OCI-LY7 (cell line): ENCODE results near the gene GNB5.

Source experiments
- EZH2phosphoT487 ChIP-seq: fragments of 200-600 bp; sonication (generic); IDR thresholded peaks from 2 replicates; pipeline ENCODE4 v1.6.1; 2018; ENCODE audit warnings: low read depth, borderline replicate concordance, mild to moderate bottlenecking, mixed run types, antibody characterized with exemption, low read length, moderate library complexity, mixed read lengths
- TF ChIP-seq, protein P1 (sequence below): fragments of 200-600 bp; sonication (generic); conservative IDR thresholded peaks from 2 replicates; pipeline ENCODE4 v1.5.1; 2014; ENCODE audit warnings: mild to moderate bottlenecking, antibody characterized with exemption, low read length, moderate library complexity, mixed read lengths

DNA sequence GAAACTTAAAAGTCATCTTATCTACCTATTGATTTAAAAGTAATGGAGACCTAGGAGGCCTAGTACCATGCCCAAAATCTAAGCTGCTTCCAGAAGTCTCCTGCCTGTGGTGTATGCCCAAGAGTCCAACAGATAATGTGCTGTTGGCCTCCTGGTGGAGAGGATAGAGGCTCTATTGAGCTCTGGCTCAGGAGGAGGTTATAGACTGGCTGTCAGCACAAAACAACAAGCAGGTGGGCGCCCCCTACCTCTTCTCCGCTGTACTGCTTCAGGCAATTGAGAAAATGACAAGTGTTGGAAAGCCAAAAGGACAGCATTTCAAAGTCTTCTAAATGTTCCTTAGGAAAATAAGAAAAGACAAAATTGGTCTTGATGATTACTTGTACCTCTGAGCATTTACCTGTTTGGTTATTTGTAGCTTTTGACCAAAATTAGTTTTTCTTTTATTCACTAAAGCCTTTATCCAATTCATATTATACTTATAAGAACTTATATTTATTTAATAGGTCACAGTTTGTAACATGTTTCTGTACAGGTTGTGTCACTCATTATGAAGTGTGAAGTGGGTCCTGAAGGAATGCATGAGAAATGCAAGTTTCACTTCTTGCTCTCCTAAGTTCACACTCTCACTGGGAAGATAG, 17.2 kb upstream of the GNB5 start:
- TF ChIP-seq, protein P1, sequence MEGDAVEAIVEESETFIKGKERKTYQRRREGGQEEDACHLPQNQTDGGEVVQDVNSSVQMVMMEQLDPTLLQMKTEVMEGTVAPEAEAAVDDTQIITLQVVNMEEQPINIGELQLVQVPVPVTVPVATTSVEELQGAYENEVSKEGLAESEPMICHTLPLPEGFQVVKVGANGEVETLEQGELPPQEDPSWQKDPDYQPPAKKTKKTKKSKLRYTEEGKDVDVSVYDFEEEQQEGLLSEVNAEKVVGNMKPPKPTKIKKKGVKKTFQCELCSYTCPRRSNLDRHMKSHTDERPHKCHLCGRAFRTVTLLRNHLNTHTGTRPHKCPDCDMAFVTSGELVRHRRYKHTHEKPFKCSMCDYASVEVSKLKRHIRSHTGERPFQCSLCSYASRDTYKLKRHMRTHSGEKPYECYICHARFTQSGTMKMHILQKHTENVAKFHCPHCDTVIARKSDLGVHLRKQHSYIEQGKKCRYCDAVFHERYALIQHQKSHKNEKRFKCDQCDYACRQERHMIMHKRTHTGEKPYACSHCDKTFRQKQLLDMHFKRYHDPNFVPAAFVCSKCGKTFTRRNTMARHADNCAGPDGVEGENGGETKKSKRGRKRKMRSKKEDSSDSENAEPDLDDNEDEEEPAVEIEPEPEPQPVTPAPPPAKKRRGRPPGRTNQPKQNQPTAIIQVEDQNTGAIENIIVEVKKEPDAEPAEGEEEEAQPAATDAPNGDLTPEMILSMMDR: peak; percentile 98
- no peak for TF ChIP-seq EZH2phosphoT487
